Astrocyte (in vitro differentiated cells and primary cell): ENCODE data around the gene ALPI. TPM values are rescaled to one million over a fixed set of nuclear protein-coding genes. Genes with fewer than 3 reads are reported as not detected.

Source experiments
- DNase-seq: peaks from one replicate; pipeline ENCODE4 v3.0.0-alpha.2; 2010; ENCODE audit warnings: low read depth
- FAIRE-seq: peaks from 2 replicates; lab custom pipeline; 2011; peaks lifted over from hg19 to GRCh38; lab: Jason Lieb, UNC
- H2AFZ ChIP-seq: 2 replicates; pipeline ENCODE4 v1.6.0; 2012; ENCODE audit warnings: low read depth, low read length, inconsistent platforms
- H3K27ac ChIP-seq: 2 replicates; pipeline ENCODE4 v1.5.1; 2011; ENCODE audit warnings: low read depth, low read length, inconsistent platforms
- H3K27me3 ChIP-seq: 2 replicates; pipeline ENCODE4 v1.6.0; 2011; ENCODE audit warnings: low read length, inconsistent platforms; ENCODE audit not compliant: insufficient read depth
- H3K36me3 ChIP-seq: 2 replicates; pipeline ENCODE4 v1.5.1; 2011; ENCODE audit warnings: low read length, inconsistent platforms; ENCODE audit not compliant: insufficient read depth
- H3K4me1 ChIP-seq: 2 replicates; pipeline ENCODE4 v1.5.1; 2011; ENCODE audit warnings: low read length, inconsistent platforms; ENCODE audit not compliant: insufficient read depth
- H3K4me2 ChIP-seq: 2 replicates; pipeline ENCODE4 v1.6.0; 2012; ENCODE audit warnings: low read length, inconsistent platforms
- H3K4me3 ChIP-seq: 2 replicates; pipeline ENCODE4 v1.5.1; 2011; ENCODE audit warnings: low read depth, mild to moderate bottlenecking, low read length, inconsistent platforms; ENCODE audit not compliant: insufficient read depth
- H3K79me2 ChIP-seq: 2 replicates; pipeline ENCODE4 v1.6.0; 2012; ENCODE audit warnings: mild to moderate bottlenecking, low read length, inconsistent platforms; ENCODE audit not compliant: insufficient read depth
- H3K9ac ChIP-seq: 2 replicates; pipeline ENCODE4 v1.6.0; 2012; ENCODE audit warnings: mild to moderate bottlenecking, low read length, inconsistent platforms
- H3K9me3 ChIP-seq: 2 replicates; pipeline ENCODE4 v1.5.1; 2012; ENCODE audit warnings: low read depth, mild to moderate bottlenecking, low read length, inconsistent platforms; ENCODE audit not compliant: insufficient read depth
- H4K20me1 ChIP-seq: 2 replicates; pipeline ENCODE4 v1.6.0; 2012; ENCODE audit warnings: low read length, inconsistent platforms; ENCODE audit not compliant: insufficient read depth
- H3K27ac Mint-ChIP-seq: one replicate; pipeline ENCODE4 v1.8.0; 2021; ENCODE audit warnings: mild to moderate bottlenecking, mixed read lengths; ENCODE audit not compliant: unreplicated experiment
- H3K27me3 Mint-ChIP-seq: one replicate; pipeline ENCODE4 v1.8.0; 2021; ENCODE audit warnings: low read depth, mixed read lengths; ENCODE audit not compliant: unreplicated experiment
- H3K36me3 Mint-ChIP-seq: one replicate; pipeline ENCODE4 v1.8.0; 2021; ENCODE audit warnings: low read depth, mixed read lengths; ENCODE audit not compliant: unreplicated experiment
- H3K4me1 Mint-ChIP-seq: one replicate; pipeline ENCODE4 v1.8.0; 2021; ENCODE audit warnings: low read depth, mixed read lengths; ENCODE audit not compliant: unreplicated experiment
- H3K4me3 Mint-ChIP-seq: one replicate; pipeline ENCODE4 v1.8.0; 2021; ENCODE audit warnings: mild to moderate bottlenecking, moderate library complexity, mixed read lengths; ENCODE audit not compliant: unreplicated experiment
- H3K9me3 Mint-ChIP-seq: one replicate; pipeline ENCODE4 v1.8.0; 2021; ENCODE audit warnings: mild to moderate bottlenecking, mixed read lengths; ENCODE audit not compliant: unreplicated experiment
- CTCF ChIP-seq: IDR thresholded peaks from 2 replicates; pipeline ENCODE4 v1.5.1; 2011; ENCODE audit warnings: low read depth, mild to moderate bottlenecking, inconsistent platforms, low read length, moderate library complexity; ENCODE audit not compliant: insufficient read depth
- EZH2 ChIP-seq: IDR thresholded peaks from 2 replicates; pipeline ENCODE4 v1.6.1; 2012; ENCODE audit warnings: mild to moderate bottlenecking, low read length, inconsistent platforms; ENCODE audit not compliant: insufficient read depth
- total RNA-seq: library from RNA; stranded (reverse); gene quantifications from 2 replicates; pipeline ENCODE4 v1.2.1, GENCODE V29; 2021

The ALPI gene
- total RNA-seq, 1 donor from 2014 or later, result not detected

- no peak overlapping the region for H3K4me3 ChIP-seq
- Mint-ChIP-seq H3K27ac (no peak overlapping the region), H3K4me1 (no peaks in the 10 kb centered on the region), H3K27me3 (peaks cover 69% of the 10 kb centered on the region), H3K4me3 (no peak overlapping the region), H3K36me3 (no peaks in the 10 kb centered on the region), H3K9me3 (no peaks in the 10 kb centered on the region)
- H3K9ac ChIP-seq, result no peak overlapping the region
- no peak overlapping the region for H3K4me2 ChIP-seq
- no peak for TF ChIP-seq EZH2
- TF ChIP-seq CTCF, result no peak
- no peak overlapping the region for H3K27ac ChIP-seq
- no peaks in the 10 kb centered on the region for H3K36me3 ChIP-seq
- no peak for FAIRE-seq
- H3K9me3 ChIP-seq, result peaks cover 1% of the 10 kb centered on the region
- peaks cover 7% of the 10 kb centered on the region for H3K27me3 ChIP-seq
- no peak for DNase-seq
- no peak overlapping the region for H2AFZ ChIP-seq
- H3K4me1 ChIP-seq, result no peaks in the 10 kb centered on the region
- no peaks in the 10 kb centered on the region for H3K79me2 ChIP-seq
- no peaks in the 10 kb centered on the region for H4K20me1 ChIP-seq
Measured at GRCh38 chr2:232478571-232479340, 22.8 kb downstream of the ALPI start.

- Histone ChIP-seq H3K4me2 (no peak overlapping the region), H3K79me2 (no peaks in the 10 kb centered on the region), H2AFZ (no peak overlapping the region), H3K9ac (no peak overlapping the region), H3K9me3 (no peaks in the 10 kb centered on the region), H3K27ac (no peak overlapping the region), H3K4me3 (no peak overlapping the region), H3K27me3 (peaks cover 5% of the 10 kb centered on the region), H3K36me3 (no peaks in the 10 kb centered on the region), H4K20me1 (no peaks in the 10 kb centered on the region), H3K4me1 (no peaks in the 10 kb centered on the region)
- no peak for DNase-seq
- H3K4me3 Mint-ChIP-seq, result no peak overlapping the region
- TF ChIP-seq EZH2, result no peak
- H3K27me3 Mint-ChIP-seq, result peaks cover 69% of the 10 kb centered on the region
- no peak overlapping the region for H3K27ac Mint-ChIP-seq
- no peak for FAIRE-seq
- no peaks in the 10 kb centered on the region for H3K9me3 Mint-ChIP-seq
- H3K36me3 Mint-ChIP-seq, result no peaks in the 10 kb centered on the region
- H3K4me1 Mint-ChIP-seq, result no peaks in the 10 kb centered on the region
Measured at GRCh38 chr2:232479341-232480200, 23.6 kb downstream of the ALPI start.

- H3K27me3 ChIP-seq, result peaks cover 11% of the 10 kb centered on the region
- H3K4me1 Mint-ChIP-seq, result no peaks in the 10 kb centered on the region
- H3K79me2 ChIP-seq, result no peaks in the 10 kb centered on the region
- no peaks in the 10 kb centered on the region for H3K4me1 ChIP-seq
- TF ChIP-seq EZH2 (no peak), CTCF (no peak)
- no peaks in the 10 kb centered on the region for H3K36me3 ChIP-seq
- no peak overlapping the region for H3K27ac Mint-ChIP-seq
- H2AFZ ChIP-seq, result no peak overlapping the region
- FAIRE-seq (no peak), DNase-seq (no peak)
- H3K4me2 ChIP-seq, result no peak overlapping the region
- H3K4me3 Mint-ChIP-seq, result no peak overlapping the region
- no peaks in the 10 kb centered on the region for H4K20me1 ChIP-seq
- H3K36me3 Mint-ChIP-seq, result no peaks in the 10 kb centered on the region
- H3K9me3 ChIP-seq, result no peaks in the 10 kb centered on the region
- H3K9me3 Mint-ChIP-seq, result peaks cover 5% of the 10 kb centered on the region
- no peak overlapping the region for H3K9ac ChIP-seq
- no peak overlapping the region for H3K4me3 ChIP-seq
- H3K27me3 Mint-ChIP-seq, result peaks cover 69% of the 10 kb centered on the region
- no peak overlapping the region for H3K27ac ChIP-seq
Measured at GRCh38 chr2:232480201-232481190, 24.5 kb downstream of the ALPI start.
